Activated T-cell treated with anti-CD3 and anti-CD28 coated beads for 4 hours (primary cell): Measurements from ENCODE around the gene MARCKSL1.
A peak's percentile ranks its signal among the peaks of the same experiment; 100 is the strongest.
"Not testable (repeated sequence)": the region's sequence is repeated elsewhere in the genome, so short reads cannot be mapped to it uniquely, and the experiment has no call there.

Experiments
- DNase-seq: peaks from one replicate; pipeline ENCODE4 v3.0.0-alpha.2; 2020

MARCKSL1 gene, protein sequence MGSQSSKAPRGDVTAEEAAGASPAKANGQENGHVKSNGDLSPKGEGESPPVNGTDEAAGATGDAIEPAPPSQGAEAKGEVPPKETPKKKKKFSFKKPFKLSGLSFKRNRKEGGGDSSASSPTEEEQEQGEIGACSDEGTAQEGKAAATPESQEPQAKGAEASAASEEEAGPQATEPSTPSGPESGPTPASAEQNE

GRCh38 chr1:32335790-32336590 is at the start of gene MARCKSL1:
Gene MARCKSL1 (minus strand): TSS chr1:32336233. CDS start chr1:32336033, 200 bp downstream.
- peak; percentile 84 for DNase-seq

- DNase-seq, result no peak
Observed at GRCh38 chr1:32380057-32380456, 44.0 kb upstream of the MARCKSL1 start.

- no peak for DNase-seq
Observed at GRCh38 chr1:32377541-32378220, 41.6 kb upstream of the MARCKSL1 start.

DNA sequence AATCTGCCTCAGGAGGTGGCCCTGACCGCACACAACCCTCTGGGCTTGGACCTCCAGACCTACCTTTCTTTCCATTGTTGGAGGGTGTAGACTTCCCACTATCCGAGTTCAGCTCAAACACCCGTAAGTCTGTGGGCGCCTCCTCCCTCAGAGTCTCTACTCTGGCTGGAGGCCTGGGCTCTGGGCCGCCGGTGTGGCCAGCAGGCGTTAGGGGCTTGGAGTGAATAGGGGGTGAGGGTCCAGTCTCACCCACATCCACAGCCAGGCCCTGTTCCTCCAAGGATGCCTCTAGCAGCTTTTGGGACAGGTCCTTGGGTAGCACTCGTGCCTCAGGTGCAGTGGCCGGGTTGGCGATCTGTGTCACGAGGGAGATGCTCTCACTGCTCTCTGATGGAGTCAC is 40.2 kb upstream of the MARCKSL1 start:
- no peak for DNase-seq

DNA sequence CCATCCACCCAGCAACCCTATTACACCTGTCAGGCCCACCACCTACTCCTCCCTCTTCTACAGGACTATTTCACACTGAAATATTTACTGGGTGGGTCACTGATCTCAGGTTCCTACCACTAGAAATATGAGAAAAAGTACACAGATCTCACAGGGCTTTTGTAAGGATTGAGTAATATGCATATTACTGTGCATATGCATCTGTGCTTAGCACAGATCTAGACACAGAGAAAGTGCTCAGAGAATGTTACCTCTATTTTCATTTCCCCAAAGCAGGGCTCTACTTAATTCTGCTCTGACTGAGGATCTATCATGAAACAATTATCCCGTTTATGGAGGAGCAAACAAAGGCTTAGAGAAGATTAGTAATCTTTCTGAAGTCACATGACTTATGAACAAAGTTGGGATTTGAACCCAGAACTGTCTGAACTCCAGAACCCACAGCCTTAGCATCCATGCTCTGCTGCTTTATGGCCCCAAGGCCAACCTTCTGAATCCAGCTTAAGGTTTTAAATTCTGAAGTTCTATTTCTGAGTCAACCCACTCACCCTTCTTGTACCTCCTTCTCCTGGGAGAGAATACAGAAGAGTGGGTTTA is 38.1 kb upstream of the MARCKSL1 start:
- no peak for DNase-seq

DNA sequence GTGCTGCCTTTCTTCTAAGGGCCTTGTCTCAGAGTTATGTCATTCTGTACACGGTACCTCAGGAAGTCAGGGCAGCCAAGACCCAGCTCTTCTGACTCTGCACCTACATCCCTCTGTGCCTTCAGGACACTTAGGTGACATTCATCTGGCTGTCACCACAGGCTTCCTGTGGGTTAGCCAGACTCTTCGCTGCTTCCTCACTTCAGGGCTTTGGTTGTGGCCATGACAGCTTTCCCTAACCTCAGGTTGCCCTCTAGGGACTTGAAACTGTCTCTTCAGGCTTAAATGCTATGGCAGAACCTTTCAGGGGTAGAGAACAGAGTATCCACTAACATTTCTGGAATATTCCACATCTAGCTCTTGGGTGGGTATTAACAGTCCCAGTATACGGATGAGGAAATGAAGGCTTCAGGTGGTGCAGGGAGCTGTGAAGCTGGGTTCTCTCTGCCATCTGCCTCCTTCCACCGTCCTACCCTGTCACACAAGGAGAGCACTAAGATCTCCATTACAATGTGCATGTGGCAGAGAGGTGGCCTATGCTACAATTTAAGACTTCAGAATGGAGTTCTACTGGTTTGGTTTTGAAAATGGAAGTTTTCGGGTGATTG is 36.2 kb upstream of the MARCKSL1 start:
- DNase-seq, result peak; percentile 22

- DNase-seq, result no peak
Observed at GRCh38 chr1:32367912-32368635, 32.0 kb upstream of the MARCKSL1 start.

DNA sequence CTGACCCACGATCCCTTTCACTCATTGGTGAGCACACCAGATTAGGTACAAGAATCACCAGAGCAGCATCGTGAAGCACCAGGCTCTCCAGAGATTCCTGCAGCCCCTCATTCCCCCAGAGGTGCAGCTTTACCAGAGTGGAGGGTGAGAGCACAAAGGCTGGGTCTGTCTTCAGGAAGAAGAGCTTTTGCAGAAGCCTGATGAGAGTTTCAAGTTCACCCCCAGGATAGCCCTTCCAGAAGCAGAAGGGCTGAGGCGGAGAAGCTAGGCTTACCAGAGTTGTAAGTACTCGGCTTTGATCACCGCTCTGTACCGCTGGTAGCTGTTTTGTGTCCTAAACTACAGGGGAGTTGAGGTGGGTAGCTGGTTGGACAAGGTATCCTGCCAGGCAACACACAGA is 29.4 kb upstream of the MARCKSL1 start:
- no peak for DNase-seq

- no peak for DNase-seq
Observed at GRCh38 chr1:32364836-32365235, 28.8 kb upstream of the MARCKSL1 start.

DNA sequence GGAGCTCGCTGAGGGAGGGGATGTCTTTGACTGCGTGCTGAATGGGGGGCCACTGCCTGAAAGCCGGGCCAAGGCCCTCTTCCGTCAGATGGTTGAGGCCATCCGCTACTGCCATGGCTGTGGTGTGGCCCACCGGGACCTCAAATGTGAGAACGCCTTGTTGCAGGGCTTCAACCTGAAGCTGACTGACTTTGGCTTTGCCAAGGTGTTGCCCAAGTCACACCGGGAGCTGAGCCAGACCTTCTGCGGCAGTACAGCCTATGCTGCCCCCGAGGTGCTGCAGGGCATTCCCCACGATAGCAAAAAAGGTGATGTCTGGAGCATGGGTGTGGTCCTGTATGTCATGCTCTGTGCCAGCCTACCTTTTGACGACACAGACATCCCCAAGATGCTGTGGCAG is 27.7 kb upstream of the MARCKSL1 start:
- DNase-seq, result no peak

DNA sequence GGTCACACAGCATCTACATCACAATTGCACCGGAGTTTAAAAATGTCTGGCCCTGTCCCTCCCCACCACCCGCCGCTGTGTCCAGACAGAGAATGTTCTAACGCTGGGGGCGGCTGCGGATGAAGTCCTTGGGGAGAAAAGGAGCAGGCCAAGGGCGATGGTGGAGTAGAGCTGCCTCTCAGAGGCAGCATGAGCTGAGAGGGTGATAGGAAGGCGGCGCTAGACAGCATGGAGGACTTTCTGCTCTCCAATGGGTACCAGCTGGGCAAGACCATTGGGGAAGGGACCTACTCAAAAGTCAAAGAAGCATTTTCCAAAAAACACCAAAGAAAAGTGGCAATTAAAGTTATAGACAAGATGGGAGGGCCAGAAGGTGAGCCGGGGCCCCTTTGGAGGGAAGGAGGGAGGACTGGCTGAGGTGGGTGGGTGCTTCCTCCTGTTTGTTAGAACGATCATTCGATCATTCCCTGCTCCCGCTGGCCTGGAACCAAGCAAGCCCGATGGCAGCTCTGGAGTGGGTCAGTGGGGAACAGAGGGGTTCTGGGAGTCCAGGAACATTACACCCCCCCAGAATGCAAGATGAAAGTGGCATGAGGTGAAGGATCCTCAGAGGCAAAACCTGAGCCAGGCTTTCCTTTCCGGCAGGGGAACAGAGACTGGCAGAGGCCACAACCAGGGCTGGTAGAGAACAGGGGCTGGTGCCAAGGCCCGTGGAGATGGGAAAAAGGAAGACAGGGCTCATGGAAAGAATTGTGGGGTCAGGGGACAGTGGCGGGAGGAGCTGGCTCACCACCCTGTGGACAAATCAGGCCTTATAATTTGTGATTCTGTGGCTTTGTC is 26.7 kb upstream of the MARCKSL1 start, which contains the start of the genes FAM229A and TSSK3:
Gene FAM229A (minus strand): TSS at position 12 of the 840 bp plus-strand sequence. CDS start 394 bp downstream, outside the sequence.
Gene TSSK3 (plus strand): TSS at position 66 of the 840 bp plus-strand sequence. CDS start 163 bp downstream, at position 229.
- DNase-seq, result no peak

- no peak for DNase-seq
Observed at GRCh38 chr1:32361674-32362473, 25.8 kb upstream of the MARCKSL1 start.

DNA sequence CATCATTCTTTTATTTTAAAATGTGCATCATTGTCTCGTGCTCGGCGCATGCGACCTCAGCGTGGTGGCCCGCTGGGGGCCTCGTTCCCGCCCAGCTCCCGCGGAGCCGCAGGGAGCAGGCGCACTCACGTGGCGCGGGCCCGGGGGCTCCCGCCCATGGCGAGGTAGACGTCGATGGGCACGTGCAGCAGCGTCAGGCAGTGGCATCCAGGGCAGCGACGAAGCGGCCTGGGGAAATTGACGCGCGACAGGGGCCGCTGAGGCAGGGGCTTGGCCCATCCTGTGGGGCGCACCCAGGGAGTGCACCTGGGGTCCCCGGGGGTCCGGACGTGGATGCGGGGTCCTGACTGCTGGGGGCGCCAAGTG is 25.3 kb upstream of the MARCKSL1 start:
- DNase-seq, result no peak

GRCh38 chr1:32358435-32358834 is 22.4 kb upstream of the MARCKSL1 start:
- DNase-seq, result no peak

GRCh38 chr1:32357614-32358013 is 21.6 kb upstream of the MARCKSL1 start:
- DNase-seq, result no peak

GRCh38 chr1:32356478-32356877 is 20.4 kb upstream of the MARCKSL1 start:
- DNase-seq, result no peak

DNA sequence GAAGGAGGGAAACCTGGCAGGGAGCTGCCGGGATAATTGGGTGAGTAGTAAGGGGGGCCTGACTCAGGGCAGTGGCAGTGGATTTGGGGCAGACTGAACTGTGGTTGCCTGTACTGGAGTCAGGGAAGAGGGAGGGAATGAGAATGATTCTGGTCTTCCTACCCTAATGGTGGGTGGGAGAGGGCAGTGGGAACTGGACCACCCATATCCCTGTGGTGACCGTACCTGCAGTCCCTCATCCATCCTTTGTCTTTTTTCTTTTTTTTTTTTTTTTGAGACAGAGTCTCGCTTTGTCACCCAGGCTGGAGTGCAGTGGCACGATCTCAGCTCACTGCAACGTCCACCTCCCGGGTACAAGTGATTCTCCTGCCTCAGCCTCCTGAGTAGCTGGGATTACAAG is 19.7 kb upstream of the MARCKSL1 start:
- DNase-seq, result not testable (repeated sequence)

GRCh38 chr1:32353886-32354570 is 18.0 kb upstream of the MARCKSL1 start:
- DNase-seq, result no peak

- no peak for DNase-seq
Observed at GRCh38 chr1:32353431-32353830, 17.4 kb upstream of the MARCKSL1 start.
